Raji (cell line): ENCODE results near the gene FSCN2.

Experiments used
- POLR2A ChIP-seq: IDR thresholded peaks from 2 replicates; pipeline ENCODE4 v1.6.1; 2011; ENCODE audit warnings: low read depth, low read length, control low read depth; ENCODE audit not compliant: insufficient read depth

The FSCN2 gene

DNA sequence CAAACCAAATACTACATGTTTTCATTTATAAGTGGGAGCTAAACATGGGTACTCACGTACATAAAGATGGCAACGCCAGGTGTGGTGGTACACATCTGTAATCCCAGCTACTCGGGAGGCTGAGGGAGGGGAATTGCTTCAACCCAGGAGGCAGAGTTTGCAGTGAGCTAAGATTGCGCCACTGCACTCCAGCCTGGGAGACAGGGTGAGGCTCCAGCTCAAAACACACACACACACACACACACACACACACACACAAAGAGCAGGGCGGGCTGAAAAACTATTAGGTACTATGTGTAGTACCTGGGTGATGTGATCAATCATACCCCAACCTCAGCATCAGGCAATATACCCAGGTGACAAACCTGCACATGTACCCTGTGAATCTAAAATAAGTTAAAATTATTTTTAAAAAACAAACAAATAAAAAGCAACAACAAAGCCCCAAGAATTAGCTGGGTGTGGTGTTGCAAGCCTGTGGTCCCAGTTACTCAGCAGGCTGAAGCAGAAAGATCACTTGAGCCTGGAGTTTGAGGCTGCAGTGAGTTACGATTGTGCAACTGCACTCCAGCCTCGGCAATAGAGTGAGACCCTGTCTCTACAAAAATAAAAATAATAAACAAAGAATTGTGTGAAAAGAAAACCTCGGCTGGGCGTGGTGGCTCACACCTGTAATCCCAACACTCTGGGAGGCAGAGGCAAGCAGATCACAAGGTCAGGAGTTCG lies 35.8 kb downstream of the FSCN2 start:
- no peak for TF ChIP-seq POLR2A

DNA sequence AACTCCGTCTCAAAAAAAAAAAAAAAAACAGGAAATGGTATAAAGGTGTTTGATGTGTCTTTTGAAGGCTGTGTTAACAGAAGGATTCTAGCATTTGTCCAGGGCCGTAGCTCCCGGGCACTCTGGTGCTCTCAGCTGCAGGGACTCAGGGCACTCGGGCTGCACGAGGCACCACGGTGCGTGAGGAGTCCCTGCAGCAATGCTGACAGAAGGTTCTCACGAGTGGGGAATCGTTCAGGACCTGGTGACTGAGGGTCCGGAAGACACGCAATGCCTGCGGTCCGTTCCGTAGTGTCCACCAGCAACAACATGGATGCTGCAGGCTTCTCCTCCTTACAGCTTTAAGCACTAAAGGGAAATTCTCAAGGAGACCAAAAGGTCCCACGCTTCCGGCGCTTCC lies 36.6 kb downstream of the FSCN2 start:
- TF ChIP-seq POLR2A, result no peak

DNA sequence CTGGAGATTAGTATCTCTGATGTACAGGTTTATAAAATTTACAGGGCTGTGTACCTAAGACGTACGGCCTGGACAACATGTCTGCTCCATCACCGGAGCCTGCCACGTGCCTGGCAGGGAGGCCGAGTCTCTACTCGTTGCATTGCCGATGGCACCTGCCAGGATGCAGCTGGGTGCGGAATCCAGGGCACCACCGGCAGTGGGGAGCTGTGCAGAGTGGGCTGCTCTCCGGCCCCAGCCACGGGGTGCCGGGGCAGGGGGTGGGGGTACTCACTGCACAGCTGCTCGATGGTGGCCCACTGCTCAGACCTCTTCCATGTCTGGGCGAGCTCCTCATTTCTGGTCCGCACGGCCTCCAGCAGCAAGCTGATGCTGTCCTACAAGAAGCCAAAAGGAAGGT lies 37.1 kb downstream of the FSCN2 start:
- TF ChIP-seq POLR2A, result no peak

DNA sequence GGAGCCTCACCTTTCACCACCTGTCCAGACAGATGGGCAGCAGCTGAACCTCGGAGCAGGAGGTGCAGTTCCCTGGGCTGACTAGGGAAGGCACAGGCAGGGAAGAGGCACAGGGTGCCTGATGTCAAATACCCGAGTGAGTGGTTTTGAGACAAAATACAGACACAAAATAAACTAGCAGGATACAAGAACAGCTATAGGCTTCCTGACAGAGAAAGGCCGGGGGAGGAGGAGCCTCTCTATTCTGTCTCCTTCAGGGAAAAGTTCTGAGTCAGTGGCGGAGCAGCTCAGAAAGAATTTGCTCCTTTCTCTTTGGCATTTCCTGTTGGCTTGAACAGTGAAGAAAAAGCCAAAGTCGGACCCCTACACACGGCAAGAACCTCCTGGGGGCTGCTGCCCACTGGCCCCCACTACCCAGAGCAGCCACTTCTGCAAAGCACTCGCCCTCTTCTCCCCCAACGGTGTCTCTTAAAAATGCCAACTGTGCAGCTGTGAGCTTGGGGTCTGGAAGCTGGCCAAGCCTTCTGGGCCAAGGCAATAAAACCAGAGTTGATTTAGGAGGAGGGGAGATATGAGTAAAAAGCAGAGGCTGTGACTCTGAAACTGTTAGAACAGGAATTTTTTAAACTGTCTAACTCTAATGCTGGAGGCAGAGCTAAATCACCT lies 38.4 kb downstream of the FSCN2 start:
- no peak for TF ChIP-seq POLR2A

DNA sequence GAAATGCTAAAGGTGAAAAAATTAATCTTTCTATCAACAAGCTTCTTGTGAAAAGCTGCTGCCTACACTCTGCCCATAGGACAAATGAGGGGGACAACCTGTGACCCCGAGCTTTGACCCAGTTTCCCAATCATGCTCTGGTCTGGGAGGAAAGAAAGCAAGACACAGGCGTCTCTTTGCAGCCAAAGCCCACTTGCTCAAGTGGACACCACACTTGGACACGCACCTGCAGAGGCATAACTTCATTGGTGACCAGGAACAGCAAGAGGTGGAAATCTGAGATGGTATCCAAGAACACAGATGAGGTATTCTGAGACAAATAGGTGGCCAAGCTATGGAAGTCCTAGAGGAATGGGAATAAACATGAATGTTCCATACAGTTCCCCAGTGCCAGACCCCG lies 39.0 kb downstream of the FSCN2 start:
- no peak for TF ChIP-seq POLR2A

DNA sequence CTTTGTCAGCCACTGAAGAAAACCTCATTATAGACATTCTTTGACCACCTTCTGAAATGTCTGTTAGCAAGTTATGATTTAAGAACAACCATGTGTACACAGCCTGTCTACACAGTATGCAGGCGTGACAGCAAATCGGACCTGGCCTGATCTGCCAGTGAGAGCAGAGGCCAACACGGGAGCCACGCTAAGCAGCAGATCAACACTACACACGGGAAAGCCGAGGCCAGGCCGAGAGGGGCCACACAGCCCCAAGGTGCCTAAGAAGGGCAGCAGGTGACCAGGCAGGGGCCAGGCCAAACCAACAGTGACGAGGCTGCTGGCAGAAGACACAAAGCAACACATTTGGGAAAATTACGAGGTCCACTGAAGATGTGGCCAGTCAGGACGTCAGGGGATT lies 40.2 kb downstream of the FSCN2 start:
- no peak for TF ChIP-seq POLR2A

DNA sequence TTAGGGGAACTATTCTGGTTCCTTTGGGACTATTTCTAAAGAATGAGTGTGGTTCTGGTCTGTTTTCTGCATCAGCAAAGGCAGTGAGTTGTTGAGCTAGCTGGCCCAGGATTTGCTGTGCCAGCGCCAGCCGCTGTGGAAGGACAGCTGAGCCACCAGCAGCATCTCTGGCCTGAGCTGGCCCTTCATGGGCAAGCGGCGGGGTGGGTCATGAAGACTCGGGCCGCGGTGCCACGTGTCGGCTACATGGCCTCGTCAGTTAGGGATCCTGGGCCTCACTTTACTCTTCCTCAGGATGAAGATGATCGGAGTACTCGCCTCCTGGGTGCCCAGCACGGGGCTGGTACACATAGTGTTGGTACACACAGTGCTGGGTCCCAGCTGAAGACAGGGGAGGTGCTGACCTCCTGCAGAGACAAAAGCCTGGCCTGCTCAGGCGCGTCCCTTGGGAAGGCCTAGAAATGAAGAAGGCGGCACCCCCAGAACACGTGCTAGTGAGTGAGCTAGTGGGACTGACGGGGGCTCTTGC lies 41.9 kb downstream of the FSCN2 start:
- no peak for TF ChIP-seq POLR2A

DNA sequence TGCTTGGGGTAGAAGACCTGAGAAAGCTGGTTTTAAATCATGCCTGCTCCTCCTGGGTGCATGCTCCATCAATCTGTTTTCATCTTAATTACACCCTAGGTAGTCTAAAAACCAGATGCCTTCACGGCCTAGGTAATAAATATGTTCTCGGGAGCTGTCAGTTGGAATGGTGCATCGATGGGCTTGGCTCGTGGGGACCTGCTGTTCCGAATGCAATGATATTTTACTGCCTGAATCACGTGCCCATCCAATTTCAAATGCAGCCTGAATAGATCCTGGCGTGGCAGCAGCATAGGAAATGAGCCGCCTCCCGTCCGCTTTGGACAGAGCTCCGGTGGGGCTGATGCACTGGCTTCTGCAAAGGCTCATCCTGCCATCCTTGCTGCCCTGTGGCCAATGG lies 42.8 kb downstream of the FSCN2 start:
- no peak for TF ChIP-seq POLR2A

DNA sequence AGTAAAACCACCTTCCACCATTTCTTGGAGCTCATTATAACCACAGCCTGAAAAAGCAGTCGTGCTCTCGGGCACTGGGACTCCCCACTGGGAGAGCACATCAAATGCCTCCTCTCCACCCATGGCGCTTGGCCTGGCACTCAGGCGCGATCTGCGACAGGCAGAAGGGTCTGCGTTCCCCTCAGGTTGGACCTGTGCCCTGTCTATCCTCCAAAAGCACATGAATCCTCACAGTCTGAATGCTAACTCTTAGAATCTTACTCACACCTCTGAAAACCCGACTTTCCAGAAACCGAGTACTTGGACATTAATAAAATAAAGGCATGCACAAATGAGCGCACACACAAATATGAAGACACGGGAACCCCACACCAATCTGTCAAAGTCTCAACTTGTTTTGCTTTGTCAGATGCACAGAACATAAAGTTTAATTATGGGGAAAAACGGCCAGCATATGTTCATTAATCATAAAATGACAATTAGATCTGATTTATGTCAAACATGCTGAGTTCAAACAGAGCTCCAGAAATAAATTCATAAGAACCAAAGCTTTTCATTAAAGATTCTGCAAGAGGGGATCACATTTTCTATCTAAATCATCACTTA lies 44.5 kb downstream of the FSCN2 start:
- no peak for TF ChIP-seq POLR2A

DNA sequence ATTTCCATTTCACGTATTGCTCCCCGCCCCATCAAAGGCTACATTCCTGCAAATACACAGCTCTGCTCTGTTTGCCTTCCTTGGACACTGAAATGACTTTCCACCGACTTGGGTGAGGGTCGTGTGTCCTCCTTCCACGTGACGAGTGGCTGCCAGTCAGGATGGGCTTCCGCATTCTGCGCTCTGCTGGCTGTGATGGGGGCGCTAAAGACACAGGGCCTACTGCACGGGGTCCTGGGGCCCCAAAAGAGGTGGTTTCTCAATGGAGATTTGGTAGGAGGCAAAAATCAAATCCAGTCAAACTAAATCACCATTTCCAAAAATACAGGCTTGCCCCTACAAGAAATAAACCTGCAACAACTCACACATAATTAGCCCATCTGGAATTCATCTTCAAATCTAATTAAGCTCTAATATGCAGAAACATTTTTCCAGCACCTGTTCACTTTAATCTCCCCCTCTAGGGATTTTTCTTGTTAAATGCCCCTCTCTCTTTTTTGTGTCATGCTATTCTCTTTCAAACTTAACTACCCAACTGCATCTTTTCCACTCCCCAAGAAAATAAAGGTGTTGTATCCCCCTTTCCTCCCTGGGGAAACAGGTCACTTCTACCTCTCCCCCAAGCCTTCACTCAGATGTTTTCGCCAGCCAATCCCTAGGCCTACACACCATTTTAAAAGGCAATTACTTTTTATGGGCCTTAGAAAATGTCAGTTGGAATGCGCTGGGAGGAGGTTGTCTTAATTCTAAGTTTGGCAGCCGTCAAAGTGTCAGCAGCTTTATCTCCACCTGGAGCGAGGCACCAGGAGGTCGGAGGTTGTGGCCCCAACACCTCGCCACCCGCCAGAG lies 45.8 kb downstream of the FSCN2 start:
- TF ChIP-seq POLR2A, result no peak

DNA sequence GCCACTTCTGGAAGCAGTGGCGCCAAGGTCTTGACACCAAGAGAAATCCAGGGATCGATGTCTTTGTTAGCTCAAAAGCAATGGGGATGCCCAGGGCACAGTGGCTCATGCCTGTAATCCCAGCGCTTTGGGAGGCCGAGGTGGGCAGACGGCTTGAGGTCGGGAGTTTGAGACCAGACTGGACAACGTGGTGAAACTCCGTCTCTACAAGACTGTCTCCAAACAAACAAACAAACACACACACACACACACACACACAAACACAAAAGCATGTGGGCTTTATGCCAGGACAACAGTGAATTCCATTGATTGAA lies 46.4 kb downstream of the FSCN2 start:
- no peak for TF ChIP-seq POLR2A

DNA sequence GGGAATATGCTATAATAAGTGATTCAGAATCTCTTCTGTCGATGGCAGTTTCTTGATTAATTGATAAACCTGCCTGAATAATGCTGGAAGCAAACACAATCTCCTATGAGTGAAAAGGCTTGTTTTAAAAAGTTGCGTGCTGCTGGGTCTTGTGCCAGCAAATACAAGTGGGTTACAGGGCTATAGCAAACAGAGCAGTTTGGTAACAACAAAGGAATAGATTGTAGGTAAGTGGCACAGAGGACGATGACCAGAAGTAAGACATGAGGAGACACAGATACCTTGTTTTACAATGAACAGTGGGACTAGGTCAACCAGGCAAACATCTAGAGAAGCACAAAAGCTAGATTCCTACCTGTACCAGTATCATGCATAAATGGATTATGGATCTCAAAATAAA lies 47.7 kb downstream of the FSCN2 start:
- no peak for TF ChIP-seq POLR2A

DNA sequence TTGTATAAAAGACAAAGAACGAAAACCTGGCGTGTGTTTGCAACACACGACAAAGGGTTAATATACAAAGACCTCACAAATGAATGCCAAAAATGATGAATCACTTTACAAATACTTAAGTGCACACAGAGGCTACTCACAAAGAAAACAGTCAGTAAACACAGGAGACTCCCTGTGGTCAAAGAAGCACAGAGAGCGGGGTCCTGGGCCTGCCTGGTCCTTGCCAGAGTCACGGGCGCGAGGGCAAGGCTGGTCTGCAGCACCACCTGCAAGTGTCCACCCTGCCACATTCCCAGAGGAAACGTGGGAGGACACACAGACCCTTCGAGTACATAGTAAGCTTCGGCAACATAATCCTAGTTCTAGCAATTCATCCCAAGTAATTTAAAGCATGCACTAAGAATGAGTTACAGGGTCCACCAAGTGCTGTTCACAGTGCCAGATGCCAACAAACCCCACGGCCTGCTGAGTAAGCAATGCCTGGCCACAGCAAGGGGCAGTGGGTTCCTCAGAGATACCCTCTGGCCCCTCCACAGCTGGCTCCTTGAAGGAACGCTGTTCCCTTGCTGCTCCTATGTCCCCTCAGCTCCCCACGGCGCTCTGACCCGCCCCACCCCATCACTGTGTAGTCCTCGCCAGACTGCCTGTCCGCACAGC lies 48.6 kb downstream of the FSCN2 start:
- no peak for TF ChIP-seq POLR2A

DNA sequence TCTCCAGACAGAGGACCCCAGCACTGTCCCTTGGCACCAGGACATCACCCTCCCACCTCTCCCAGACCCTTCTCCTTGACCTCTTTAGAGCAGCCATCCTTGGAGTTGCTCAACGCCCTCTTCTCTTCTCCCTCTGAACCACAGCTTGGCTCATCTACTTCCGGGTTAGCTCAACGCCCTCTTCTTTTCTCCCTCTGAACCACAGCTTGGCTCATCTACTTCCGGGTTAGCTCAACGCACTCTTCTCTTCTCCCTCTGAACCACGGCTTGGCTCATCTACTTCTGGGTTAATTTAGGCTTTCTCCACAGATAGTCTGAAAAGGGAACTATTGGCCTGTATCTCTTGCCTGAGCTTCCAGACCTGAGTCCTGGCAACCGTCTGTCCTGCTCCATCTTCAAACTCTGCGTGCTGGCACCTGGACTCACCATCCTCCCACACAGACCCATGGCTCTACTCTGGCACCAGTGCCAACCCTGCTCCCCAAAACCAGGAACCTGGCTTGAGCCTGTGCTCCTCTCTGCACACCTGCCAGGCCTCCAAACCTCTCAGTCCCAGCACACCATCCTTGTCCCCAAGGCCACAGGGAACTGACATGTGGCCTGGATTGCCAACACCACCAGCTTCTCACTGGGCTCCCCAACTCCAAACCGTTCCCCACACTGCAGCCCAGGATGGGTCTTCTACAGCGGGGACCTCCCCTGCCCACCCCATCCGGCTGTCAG lies 49.3 kb downstream of the FSCN2 start:
- TF ChIP-seq POLR2A, result no peak
